HepG2 (cell line): ENCODE results near the gene KIAA0825. TPM values are rescaled to one million over a fixed set of nuclear protein-coding genes. Genes with fewer than 3 reads are reported as not detected.

Experiments
- ATAC-seq: fragments of 200-7000 bp; cut with Tn5 transposase; 3 replicates; pipeline ENCODE4 v1.9.1; 2020; ENCODE audit warnings: mild to moderate bottlenecking, moderate library complexity
- BruUV-seq: library from RNA; stranded (reverse); fragments of 400-500 nt; replicated peaks from 2 replicates; lab custom pipeline; 2021; lab: Mats Ljungman, UMichigan
- CTCF ChIA-PET: fragments of 300-600 bp; formaldehyde crosslinking; extraction: SDS; loops from one replicate; lab custom pipeline; 2021; ENCODE audit warnings: low total read pairs, inconsistent platforms, low intra/inter-chr PET ratio; lab: Yijun Ruan, JAX
- POLR2A ChIA-PET: fragments of 350-600 bp; sonication (Branson Sonifier 250); formaldehyde crosslinking; loops from one replicate; lab custom pipeline; 2020; ENCODE audit warnings: antibody characterized with exemption, inconsistent platforms; lab: Yijun Ruan, JAX
- DNase-seq: peaks from one replicate; pipeline ENCODE4 v3.0.0-alpha.2; 2015; ENCODE audit warnings: low spot score
- FAIRE-seq: peaks from 3 replicates; lab custom pipeline; 2011; peaks lifted over from hg19 to GRCh38; lab: Jason Lieb, UNC
- H2AFZ ChIP-seq: one replicate; pipeline ENCODE4 v1.6.1; 2011; ENCODE audit warnings: low read length, inconsistent platforms
- H3K27ac ChIP-seq: fragments of 300-600 bp; 3 replicates; pipeline ENCODE4 v1.8.0; 2011; ENCODE audit warnings: mixed run types, mild to moderate bottlenecking, mixed read lengths, low read length, inconsistent platforms; ENCODE audit not compliant: insufficient read depth; ENCODE audit errors: extremely low read length
- H3K27me3 ChIP-seq, 2 experiments: fragments of 200-600 bp in 1 of 2; 2 replicates in 1 of 2; 3 replicates in 1 of 2; pipeline versions ENCODE4 v1.6.0 to v1.8.0; 2011; ENCODE audit warnings: low read length in 2 of 2, mild to moderate bottlenecking in 2 of 2, moderate library complexity in 2 of 2, inconsistent platforms in 1 of 2; ENCODE audit not compliant: insufficient read depth in 2 of 2, control insufficient read depth in 1 of 2
- H3K36me3 ChIP-seq, 2 experiments: fragments of 200-600 bp in 1 of 2; replicated peaks in 1 of 2; 2 replicates in 1 of 2; 3 replicates in 1 of 2; pipeline versions ENCODE4 v1.5.1 to v1.8.0; 2011; ENCODE audit warnings: low read length in 2 of 2, inconsistent platforms in 1 of 2; ENCODE audit not compliant: insufficient read depth in 2 of 2, control insufficient read depth in 1 of 2
- H3K4me1 ChIP-seq: 2 replicates; pipeline ENCODE4 v1.5.1; 2012; ENCODE audit warnings: low read length, inconsistent platforms; ENCODE audit not compliant: insufficient read depth
- H3K4me2 ChIP-seq: 2 replicates; pipeline ENCODE4 v1.6.0; 2011; ENCODE audit warnings: low read depth, low read length, inconsistent platforms
- H3K4me3 ChIP-seq, 3 experiments: fragments of 200-600 bp in 1 of 3; sonication (generic), shearing (Covaris generic) in 1 of 3; replicated peaks in 1 of 3; 2 replicates each; pipeline ENCODE4 v1.5.1; 2011 to 2016; ENCODE audit warnings: low read length in 3 of 3, inconsistent platforms in 2 of 3, low read depth in 2 of 3, mild to moderate bottlenecking in 2 of 3, control low read depth in 1 of 3, mixed read lengths in 1 of 3; ENCODE audit not compliant: insufficient read depth in 1 of 3
- H3K79me2 ChIP-seq: one replicate; pipeline ENCODE4 v1.6.1; 2011; ENCODE audit warnings: low read length, inconsistent platforms; ENCODE audit not compliant: insufficient read depth
- H3K9ac ChIP-seq: 2 replicates; pipeline ENCODE4 v1.6.0; 2011; ENCODE audit warnings: mild to moderate bottlenecking, low read depth, low read length, inconsistent platforms; ENCODE audit not compliant: insufficient read depth
- H3K9me3 ChIP-seq: 2 replicates; pipeline ENCODE4 v1.5.1; 2012; ENCODE audit warnings: mild to moderate bottlenecking, low read length
- H4K20me1 ChIP-seq: 2 replicates; pipeline ENCODE4 v1.6.0; 2011; ENCODE audit warnings: inconsistent platforms, mild to moderate bottlenecking, low read length, moderate library complexity; ENCODE audit not compliant: insufficient read depth
- JDP2 ChIP-seq: sonication (generic); formaldehyde crosslinking; IDR thresholded peaks from 2 replicates; pipeline ENCODE4 v1.8.1; 2022; ENCODE audit warnings: missing genetic modification reagents, borderline replicate concordance
- NCOA5 ChIP-seq: sonication (generic); formaldehyde crosslinking; IDR thresholded peaks from 2 replicates; pipeline ENCODE4 v1.4.0; 2020; ENCODE audit warnings: missing genetic modification reagents
- PHF5A ChIP-seq: IDR thresholded peaks from one replicate; pipeline ENCODE4 v1.6.1; 2018; ENCODE audit warnings: low read depth, missing genetic modification reagents; ENCODE audit not compliant: unreplicated experiment
- SMYD3 ChIP-seq: sonication (generic); formaldehyde crosslinking; IDR thresholded peaks from 2 replicates; pipeline ENCODE4 v1.8.1; 2023; ENCODE audit warnings: mild to moderate bottlenecking, missing genetic modification reagents
- SRSF9 ChIP-seq: fragments of 200-400 bp; formaldehyde crosslinking; IDR thresholded peaks from 2 replicates; pipeline ENCODE4 v1.6.1; 2018; ENCODE audit warnings: borderline replicate concordance, mild to moderate bottlenecking, low read depth, low read length; ENCODE audit not compliant: insufficient read depth, poor library complexity, severe bottlenecking
- ZFP37 ChIP-seq: sonication (generic); formaldehyde crosslinking; IDR thresholded peaks from 2 replicates; pipeline ENCODE4 v1.4.0; 2020; ENCODE audit warnings: missing genetic modification reagents, borderline replicate concordance
- ZNF652 ChIP-seq: IDR thresholded peaks from 2 replicates; pipeline ENCODE4 v1.6.1; 2016; ENCODE audit warnings: low read depth, borderline replicate concordance
- ZNF83 ChIP-seq: sonication (generic); formaldehyde crosslinking; IDR thresholded peaks from 2 replicates; pipeline ENCODE4 v1.4.0; 2020; ENCODE audit warnings: missing genetic modification reagents, mild to moderate bottlenecking, borderline replicate concordance
- WGBS: methylation state at CpG from one replicate; pipeline ENCODE4 v1.1.6; 2017; ENCODE audit warnings: low lambda C conversion rate; 5-methylcytosine and 5-hydroxymethylcytosine counted together
- in situ Hi-C: cut with HindIII; loops from 2 replicates; pipeline ENCODE4 v1.10.0; 2017; ENCODE audit warnings: low pct_unique_long_range_greater_than_20kb; ENCODE audit not compliant: extremely low pct_ligation_motif_present
- intact Hi-C: fragments of 100-400 bp; cut with micrococcal nuclease; formaldehyde crosslinking; loops from one replicate; pipeline ENCODE4 v1.10.0; 2022; ENCODE audit not compliant: unreplicated experiment
- polyA plus RNA-seq, 8 experiments: library from polyadenylated mRNA; depleted of rRNA in 3 of 8; stranded (reverse) in 7 of 8; unstranded in 1 of 8; fragments of >200 nt; fragmentation: Illumina TruSeq in 4 of 8; extraction: Trizol in 4 of 8; gene quantifications; 2 replicates each; pipeline versions ENCODE4 v1.2.1 to v1.2.3, GENCODE V29; 2011 to 2016; ENCODE audit warnings: low read depth in 4 of 8, missing spikeins in 1 of 8, mixed read lengths in 1 of 8; ENCODE audit not compliant: insufficient read depth in 1 of 8
- total RNA-seq, 5 experiments: library from RNA; depleted of rRNA; stranded (reverse); fragments of >200 nt; fragmentation: Illumina TruSeq; extraction: Trizol; gene quantifications; 2 replicates each; pipeline ENCODE4 v1.2.3, GENCODE V29; 2016; ENCODE audit warnings: low read depth in 1 of 5
- TF ChIP-seq, protein P1 (sequence below): IDR thresholded peaks from 2 replicates; pipeline ENCODE4 v1.6.1; 2016; ENCODE audit warnings: missing compliant biosample characterization, missing genetic modification reagents, borderline replicate concordance
- TF ChIP-seq, protein P2 (sequence below): sonication (generic); formaldehyde crosslinking; IDR thresholded peaks from one replicate; pipeline ENCODE4 v1.5.1; 2020; ENCODE audit warnings: mild to moderate bottlenecking, missing genetic modification reagents; ENCODE audit errors: not compliant biosample characterization

The KIAA0825 gene
- total and polyA plus RNA-seq, 2 of the 13 experiments (the other 11 are each of a cell fraction or from before 2014, with no cell fraction given), result 0.05 to 0.51 TPM

GRCh38 chr5:94558028-94558427, 60.4 kb downstream of the KIAA0825 start:
- no peak for ATAC-seq
- H3K4me2 ChIP-seq, result no peak overlapping the region
- no peak overlapping the region for H2AFZ ChIP-seq
- no peak overlapping the region for H3K4me3 ChIP-seq
- TF ChIP-seq, protein P1, sequence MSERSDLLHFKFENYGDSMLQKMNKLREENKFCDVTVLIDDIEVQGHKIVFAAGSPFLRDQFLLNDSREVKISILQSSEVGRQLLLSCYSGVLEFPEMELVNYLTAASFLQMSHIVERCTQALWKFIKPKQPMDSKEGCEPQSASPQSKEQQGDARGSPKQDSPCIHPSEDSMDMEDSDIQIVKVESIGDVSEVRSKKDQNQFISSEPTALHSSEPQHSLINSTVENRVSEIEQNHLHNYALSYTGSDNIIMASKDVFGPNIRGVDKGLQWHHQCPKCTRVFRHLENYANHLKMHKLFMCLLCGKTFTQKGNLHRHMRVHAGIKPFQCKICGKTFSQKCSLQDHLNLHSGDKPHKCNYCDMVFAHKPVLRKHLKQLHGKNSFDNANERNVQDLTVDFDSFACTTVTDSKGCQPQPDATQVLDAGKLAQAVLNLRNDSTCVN (CRISPR knock-in tag), result no peak
- TF ChIP-seq, protein P2, sequence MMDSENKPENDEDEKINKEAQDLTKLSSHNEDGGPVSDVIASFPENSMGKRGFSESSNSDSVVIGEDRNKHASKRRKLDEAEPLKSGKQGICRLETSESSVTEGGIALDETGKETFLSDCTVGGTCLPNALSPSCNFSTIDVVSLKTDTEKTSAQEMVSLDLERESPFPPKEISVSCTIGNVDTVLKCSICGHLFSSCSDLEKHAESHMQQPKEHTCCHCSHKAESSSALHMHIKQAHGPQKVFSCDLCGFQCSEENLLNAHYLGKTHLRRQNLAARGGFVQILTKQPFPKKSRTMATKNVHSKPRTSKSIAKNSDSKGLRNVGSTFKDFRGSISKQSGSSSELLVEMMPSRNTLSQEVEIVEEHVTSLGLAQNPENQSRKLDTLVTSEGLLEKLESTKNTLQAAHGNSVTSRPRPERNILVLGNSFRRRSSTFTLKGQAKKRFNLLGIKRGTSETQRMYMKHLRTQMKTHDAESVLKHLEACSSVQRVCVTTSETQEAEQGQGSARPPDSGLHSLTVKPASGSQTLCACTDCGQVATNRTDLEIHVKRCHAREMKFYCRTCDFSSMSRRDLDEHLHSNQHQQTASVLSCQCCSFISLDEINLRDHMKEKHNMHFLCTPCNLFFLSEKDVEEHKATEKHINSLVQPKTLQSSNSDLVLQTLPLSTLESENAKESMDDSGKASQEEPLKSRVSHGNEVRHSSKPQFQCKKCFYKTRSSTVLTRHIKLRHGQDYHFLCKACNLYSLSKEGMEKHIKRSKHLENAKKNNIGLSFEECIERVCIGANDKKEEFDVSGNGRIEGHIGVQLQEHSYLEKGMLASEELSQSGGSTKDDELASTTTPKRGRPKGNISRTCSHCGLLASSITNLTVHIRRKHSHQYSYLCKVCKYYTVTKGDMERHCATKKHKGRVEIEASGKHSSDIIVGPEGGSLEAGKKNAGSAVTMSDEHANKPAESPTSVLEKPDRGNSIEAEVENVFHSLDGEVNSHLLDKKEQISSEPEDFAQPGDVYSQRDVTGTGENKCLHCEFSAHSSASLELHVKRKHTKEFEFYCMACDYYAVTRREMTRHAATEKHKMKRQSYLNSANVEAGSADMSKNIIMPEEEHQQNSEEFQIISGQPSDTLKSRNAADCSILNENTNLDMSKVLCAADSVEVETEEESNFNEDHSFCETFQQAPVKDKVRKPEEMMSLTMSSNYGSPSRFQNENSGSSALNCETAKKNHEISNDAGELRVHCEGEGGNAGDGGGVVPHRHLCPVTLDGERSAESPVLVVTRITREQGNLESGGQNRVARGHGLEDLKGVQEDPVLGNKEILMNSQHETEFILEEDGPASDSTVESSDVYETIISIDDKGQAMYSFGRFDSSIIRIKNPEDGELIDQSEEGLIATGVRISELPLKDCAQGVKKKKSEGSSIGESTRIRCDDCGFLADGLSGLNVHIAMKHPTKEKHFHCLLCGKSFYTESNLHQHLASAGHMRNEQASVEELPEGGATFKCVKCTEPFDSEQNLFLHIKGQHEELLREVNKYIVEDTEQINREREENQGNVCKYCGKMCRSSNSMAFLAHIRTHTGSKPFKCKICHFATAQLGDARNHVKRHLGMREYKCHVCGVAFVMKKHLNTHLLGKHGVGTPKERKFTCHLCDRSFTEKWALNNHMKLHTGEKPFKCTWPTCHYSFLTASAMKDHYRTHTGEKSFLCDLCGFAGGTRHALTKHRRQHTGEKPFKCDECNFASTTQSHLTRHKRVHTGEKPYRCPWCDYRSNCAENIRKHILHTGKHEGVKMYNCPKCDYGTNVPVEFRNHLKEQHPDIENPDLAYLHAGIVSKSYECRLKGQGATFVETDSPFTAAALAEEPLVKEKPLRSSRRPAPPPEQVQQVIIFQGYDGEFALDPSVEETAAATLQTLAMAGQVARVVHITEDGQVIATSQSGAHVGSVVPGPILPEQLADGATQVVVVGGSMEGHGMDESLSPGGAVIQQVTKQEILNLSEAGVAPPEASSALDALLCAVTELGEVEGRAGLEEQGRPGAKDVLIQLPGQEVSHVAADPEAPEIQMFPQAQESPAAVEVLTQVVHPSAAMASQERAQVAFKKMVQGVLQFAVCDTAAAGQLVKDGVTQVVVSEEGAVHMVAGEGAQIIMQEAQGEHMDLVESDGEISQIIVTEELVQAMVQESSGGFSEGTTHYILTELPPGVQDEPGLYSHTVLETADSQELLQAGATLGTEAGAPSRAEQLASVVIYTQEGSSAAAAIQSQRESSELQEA (CRISPR knock-in tag), result no peak
- TF ChIP-seq NCOA5 (no peak), SMYD3 (CRISPR knock-in tag) (no peak), ZNF652 (CRISPR knock-in tag) (no peak), ZNF83 (CRISPR knock-in tag) (no peak), JDP2 (CRISPR knock-in tag) (no peak), SRSF9 (no peak), ZFP37 (CRISPR knock-in tag) (no peak), PHF5A (no peak)
- in situ Hi-C loops (no loop called here), intact Hi-C loops (no loop called here)
- no peaks in the 10 kb centered on the region for H3K36me3 ChIP-seq
- POLR2A ChIA-PET, result no interaction called here
- no peak overlapping the region for H3K27ac ChIP-seq
- H4K20me1 ChIP-seq, result no peaks in the 10 kb centered on the region
- no peaks in the 10 kb centered on the region for H3K79me2 ChIP-seq
- H3K9me3 ChIP-seq, result no peaks in the 10 kb centered on the region
- no peak for DNase-seq
- no peak for FAIRE-seq
- no peaks in the 10 kb centered on the region for H3K4me1 ChIP-seq
- no peak overlapping the region for H3K9ac ChIP-seq
- H3K27me3 ChIP-seq, result no peaks in the 10 kb centered on the region
- BruUV-seq, result no TSS peak
- 78% methylated on average over 5 of the region's 5 CpGs for WGBS
- CTCF ChIA-PET, result no interaction called here
